GM12878 (cell line): ENCODE measurements around the gene MVP. TPM values are rescaled to one million over a fixed set of nuclear protein-coding genes. Genes with fewer than 3 reads are reported as not detected.

ENCODE experiments used
- ATAC-seq: fragments of 200-7000 bp; cut with Tn5 transposase; 3 replicates; pipeline ENCODE4 v1.9.1; 2020; ENCODE audit warnings: mild to moderate bottlenecking, moderate library complexity
- BruUV-seq: library from RNA; stranded (reverse); fragments of 400-500 nt; replicated peaks from 2 replicates; lab custom pipeline; 2021; lab: Mats Ljungman, UMichigan
- CTCF ChIA-PET: fragments of 300-600 bp; sonication (Branson Sonifier 250); formaldehyde crosslinking; extraction: SDS; loops from one replicate; lab custom pipeline; 2021; ENCODE audit warnings: inconsistent platforms; lab: Yijun Ruan, JAX
- POLR2A ChIA-PET: fragments of 350-600 bp; formaldehyde crosslinking; extraction: SDS; loops from one replicate; lab custom pipeline; 2021; ENCODE audit warnings: inconsistent platforms; lab: Charles Lee
- RAD21 ChIA-PET: fragments of 300-600 bp; sonication (Branson Sonifier 250); formaldehyde crosslinking; loops from one replicate; lab custom pipeline; 2023; ENCODE audit warnings: antibody characterized with exemption; ENCODE audit not compliant: unreplicated experiment; lab: Charles Lee
- SMC1A ChIA-PET: fragments of 300-600 bp; sonication (Branson Sonifier 250); formaldehyde crosslinking; loops from one replicate; lab custom pipeline; 2023; ENCODE audit not compliant: unreplicated experiment, uncharacterized antibody; lab: Charles Lee
- DNase-seq: peaks from one replicate; pipeline ENCODE4 v3.0.0-alpha.2; 2011; ENCODE audit warnings: low read depth, low spot score
- FAIRE-seq: peaks from 3 replicates; lab custom pipeline; 2011; peaks lifted over from hg19 to GRCh38; lab: Jason Lieb, UNC
- H2AFZ ChIP-seq: 2 replicates; pipeline ENCODE4 v1.6.0; 2011; ENCODE audit warnings: low read depth, low read length, control low read depth; ENCODE audit not compliant: control insufficient read depth
- H3K27ac ChIP-seq: 2 replicates; pipeline ENCODE4 v1.5.1; 2011; ENCODE audit warnings: control low read depth; ENCODE audit not compliant: control insufficient read depth, insufficient read depth
- H3K27me3 ChIP-seq, 2 experiments: replicated peaks in 1 of 2; 2 replicates each; pipeline versions ENCODE4 v1.6.0 to v1.6.1; 2011; ENCODE audit warnings: low read length in 1 of 2; ENCODE audit not compliant: control insufficient read depth in 2 of 2, insufficient read depth in 2 of 2
- H3K36me3 ChIP-seq, 2 experiments: 2 replicates each; pipeline ENCODE4 v1.5.1; 2011; ENCODE audit warnings: low read length in 1 of 2; ENCODE audit not compliant: control insufficient read depth in 2 of 2, insufficient read depth in 2 of 2
- H3K4me1 ChIP-seq: 2 replicates; pipeline ENCODE4 v1.6.1; 2011; ENCODE audit warnings: mild to moderate bottlenecking, low read length, moderate library complexity, mixed read lengths; ENCODE audit not compliant: control insufficient read depth, insufficient read depth
- H3K4me2 ChIP-seq: 2 replicates; pipeline ENCODE4 v1.6.0; 2011; ENCODE audit warnings: control low read depth; ENCODE audit not compliant: control insufficient read depth, insufficient read depth
- H3K4me3 ChIP-seq: fragments of 200-600 bp; sonication (generic); 2 replicates; pipeline ENCODE4 v1.5.1; 2016
- H3K79me2 ChIP-seq: 2 replicates; pipeline ENCODE4 v1.6.0; 2011; ENCODE audit warnings: low read length; ENCODE audit not compliant: control insufficient read depth, insufficient read depth
- H3K9ac ChIP-seq: 2 replicates; pipeline ENCODE4 v1.8.0; 2011; ENCODE audit warnings: low read length, control low read depth, mixed read lengths; ENCODE audit not compliant: control insufficient read depth, insufficient read depth
- H3K9me3 ChIP-seq: replicated peaks from 3 replicates; pipeline ENCODE4 v1.5.1; 2011; ENCODE audit warnings: mild to moderate bottlenecking, low read length; ENCODE audit not compliant: control insufficient read depth, insufficient read depth
- H4K20me1 ChIP-seq: 2 replicates; pipeline ENCODE4 v1.6.0; 2011; ENCODE audit not compliant: control insufficient read depth, insufficient read depth
- CBX5 ChIP-seq: sonication (generic); IDR thresholded peaks from 2 replicates; pipeline ENCODE4 v1.6.1; 2016; ENCODE audit warnings: low read depth, moderate library complexity, mild to moderate bottlenecking, inconsistent platforms
- CREB1 ChIP-seq: IDR thresholded peaks from 2 replicates; pipeline ENCODE4 v1.6.1; 2012; ENCODE audit warnings: low read depth, mild to moderate bottlenecking, inconsistent platforms
- EGR1 ChIP-seq, 2 experiments: IDR thresholded peaks; 1 replicate in 1 of 2; 2 replicates in 1 of 2; pipeline ENCODE4 v1.6.1; 2011 to 2012; ENCODE audit warnings: low read depth in 2 of 2, low read length in 2 of 2, borderline replicate concordance in 1 of 2, mild to moderate bottlenecking in 1 of 2, moderate library complexity in 1 of 2
- FOXM1 ChIP-seq: IDR thresholded peaks from 2 replicates; pipeline ENCODE4 v1.6.1; 2012; ENCODE audit warnings: low read depth, mild to moderate bottlenecking, inconsistent platforms, low read length, moderate library complexity
- KDM1A ChIP-seq: fragments of 200-600 bp; sonication (generic); IDR thresholded peaks from 2 replicates; pipeline ENCODE4 v1.6.1; 2016; ENCODE audit warnings: borderline replicate concordance
- MTA3 ChIP-seq: IDR thresholded peaks from 2 replicates; pipeline ENCODE4 v1.6.1; 2012; ENCODE audit warnings: low read length, inconsistent platforms, borderline replicate concordance
- PBX3 ChIP-seq: IDR thresholded peaks from 2 replicates; pipeline ENCODE4 v1.6.1; 2011; ENCODE audit warnings: mild to moderate bottlenecking, low read depth, low read length, moderate library complexity; ENCODE audit not compliant: insufficient replicate concordance
- PRDM15 ChIP-seq: fragments of 450-650 bp; formaldehyde crosslinking; IDR thresholded peaks from 2 replicates; pipeline ENCODE4 v1.4.0; 2020; ENCODE audit warnings: mild to moderate bottlenecking, moderate library complexity
- STAT3 ChIP-seq: IDR thresholded peaks from 2 replicates; pipeline ENCODE4 v1.6.1; 2011; ENCODE audit warnings: low read depth, low read length, improper control_type of control experiment
- ZNF217 ChIP-seq: fragments of 450-650 bp; IDR thresholded peaks from 2 replicates; pipeline ENCODE4 v1.6.1; 2017; ENCODE audit warnings: antibody characterized with exemption, mild to moderate bottlenecking
- WGBS: methylation state at CpG from one replicate; pipeline ENCODE4 v1.1.6; 2016; ENCODE audit warnings: low lambda C conversion rate; ENCODE audit not compliant: insufficient replicate concordance, insufficient coverage; ENCODE audit errors: missing lambda C conversion rate; 5-methylcytosine and 5-hydroxymethylcytosine counted together
- in situ Hi-C: fragments of 300-500 bp; cut with MboI; formaldehyde crosslinking; loops from 9 replicates; pipeline ENCODE4 v1.14.3; 2018; ENCODE audit warnings: mixed read lengths
- intact Hi-C: fragments of 100-400 bp; cut with micrococcal nuclease; formaldehyde crosslinking; loops from one replicate; pipeline ENCODE4 v1.14.2; 2022; ENCODE audit not compliant: unreplicated experiment
- polyA plus RNA-seq, 11 experiments: library from polyadenylated mRNA; depleted of rRNA in 4 of 11; unstranded in 6 of 11; stranded (reverse) in 5 of 11; fragments of >200 nt; fragmentation: Nextera tagmentation in 4 of 11; fragmentation: Illumina TruSeq in 1 of 11; extraction: Ambion mirVana in 4 of 11; extraction: Trizol in 1 of 11; gene quantifications; 1 replicate in 1 of 11; 2 replicates in 10 of 11; pipeline versions ENCODE4 v1.2.1 to v1.2.3, GENCODE V29; 2011 to 2016; ENCODE audit warnings: inconsistent platforms in 2 of 11, missing spikeins in 2 of 11, low read depth in 1 of 11
- total RNA-seq, 4 experiments: library from RNA; depleted of rRNA in 3 of 4; stranded (reverse); fragments of >200 nt in 3 of 4; fragmentation: Illumina TruSeq in 1 of 4; extraction: Trizol in 1 of 4; gene quantifications; 2 replicates each; pipeline versions ENCODE4 v1.2.1 to v1.2.3, GENCODE V29; 2013 to 2021
- TF ChIP-seq, protein P1 (sequence below): IDR thresholded peaks from 2 replicates; pipeline ENCODE4 v1.6.1; 2012; ENCODE audit warnings: low read depth, low read length, improper control_type of control experiment

Gene MVP
- total and polyA plus RNA-seq, 10 of the 15 experiments (the other 5 are each of a cell fraction or from before 2014, with no cell fraction given), result 0.98 to 74.2 (median 54.7) TPM

GRCh38 chr16:29805232-29806098, 14.8 kb upstream of the MVP start (continued):
- TF ChIP-seq FOXM1 (no peak), CBX5 (no peak), CREB1 (no peak)

GRCh38 chr16:29806099-29806579, 14.1 kb upstream of the MVP start, which contains the start of gene MAZ:
MAZ (plus strand) TSS chr16:29806529; CDS start chr16:29806702, 173 bp downstream.
- Histone ChIP-seq H3K4me3 (peak within 1 kb of the TSS; percentile 90), H3K4me2 (peak within 1 kb of the TSS; percentile 96), H3K4me1 (peaks cover 28% of the 10 kb centered on the region), H3K27me3 (no peaks in the 10 kb centered on the region), H3K27ac (peak within 1 kb of the TSS; percentile 91), H3K9ac (peak within 1 kb of the TSS; percentile 92), H3K9me3 (no peaks in the 10 kb centered on the region), H2AFZ (peak within 1 kb of the TSS; percentile 61), H4K20me1 (no peaks in the 10 kb centered on the region), H3K79me2 (peaks cover 32% of the 10 kb centered on the region), H3K36me3 (peaks cover 20 to 23% of the 10 kb centered on the region in 2 experiments)
- ChIA-PET CTCF (no interaction called here), RAD21 (interaction anchor here (0.6 to 2.2 kb wide), 2 partner anchors 10 to 14 kb away, joined by 3 to 24 read pairs; partner anchors contain the start of genes MVP and PAGR1), SMC1A (no interaction called here), POLR2A (interaction anchor here (1.3 to 4.0 kb wide), 3 partner anchors 9 to 16 kb away, joined by 13 to 40 read pairs (median 13); partner anchors contain the start of genes KIF22, MVP and PAGR1)
- no CpG with 5 or more reads among the region's 67 CpGs for whole genome bisulfite sequencing
- in situ Hi-C loops, result no loop called here
- no peak for DNase-seq
- FAIRE-seq, result no peak
- no peak for ATAC-seq
- no TSS peak for BruUV-seq
- peak in 1 of 2 experiments; percentile 36; a peak in 1 of 3 replicates for TF ChIP-seq EGR1 (IDR thresholded peaks at IDR 0.05; ENCODE audit: borderline replicate concordance in 1 of 2, low read depth in 2 of 2, low read length in 2 of 2)
- TF ChIP-seq MTA3, result no peak
- no peak for TF ChIP-seq STAT3
- TF ChIP-seq PBX3, result no peak
- TF ChIP-seq PRDM15, result no peak
- TF ChIP-seq KDM1A, result no peak
- TF ChIP-seq, protein P1, sequence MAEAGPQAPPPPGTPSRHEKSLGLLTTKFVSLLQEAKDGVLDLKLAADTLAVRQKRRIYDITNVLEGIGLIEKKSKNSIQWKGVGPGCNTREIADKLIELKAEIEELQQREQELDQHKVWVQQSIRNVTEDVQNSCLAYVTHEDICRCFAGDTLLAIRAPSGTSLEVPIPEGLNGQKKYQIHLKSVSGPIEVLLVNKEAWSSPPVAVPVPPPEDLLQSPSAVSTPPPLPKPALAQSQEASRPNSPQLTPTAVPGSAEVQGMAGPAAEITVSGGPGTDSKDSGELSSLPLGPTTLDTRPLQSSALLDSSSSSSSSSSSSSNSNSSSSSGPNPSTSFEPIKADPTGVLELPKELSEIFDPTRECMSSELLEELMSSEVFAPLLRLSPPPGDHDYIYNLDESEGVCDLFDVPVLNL, result no peak
- TF ChIP-seq ZNF217, result no peak
- intact Hi-C loops, result loop anchor here (5.0 kb wide), 1 partner anchor 104 kb away; no protein-coding TSS in a partner anchor
